Measurements from ENCODE around the gene CEP104. TPM values are rescaled to one million over a fixed set of nuclear protein-coding genes. Genes with fewer than 3 reads are reported as not detected.

Gene CEP104
- total RNA-seq, 1 donor from 2014 or later: 47.3 TPM

- TF ChIP-seq CTCF (IDR thresholded peaks at IDR 0.05; ENCODE audit: insufficient read depth, low read length, poor library complexity, severe bottlenecking): no peak
- no peaks in the 10 kb centered on the region for H3K27me3 ChIP-seq (ENCODE audit: control insufficient read depth, insufficient read depth, low read length)
- H3K36me3 ChIP-seq (ENCODE audit: control insufficient read depth, insufficient read depth, low read length): no peaks in the 10 kb centered on the region
- no peak overlapping the region for H3K4me3 ChIP-seq (ENCODE audit: low read depth, low read length)
- no peak for DNase-seq (ENCODE audit: low read depth)
These were observed 6.4 kb upstream of the CEP104 start for GRCh38 chr1:3863231-3863935.

GRCh38 chr1:3858231-3858981 is 1.4 kb upstream of the CEP104 start:
- DNase-seq (ENCODE audit: low read depth): no peak
- Histone ChIP-seq H3K36me3 (ENCODE audit: control insufficient read depth, insufficient read depth, low read length) (no peaks in the 10 kb centered on the region), H3K27me3 (ENCODE audit: control insufficient read depth, insufficient read depth, low read length) (no peaks in the 10 kb centered on the region), H3K4me3 (ENCODE audit: low read depth, low read length) (peak overlapping the region; percentile 89)
- TF ChIP-seq CTCF (IDR thresholded peaks at IDR 0.05; ENCODE audit: insufficient read depth, low read length, poor library complexity, severe bottlenecking): peak; percentile 44

GRCh38 chr1:3857791-3858129 is 749 bp upstream of the CEP104 start:
- Histone ChIP-seq H3K4me3 (ENCODE audit: low read depth, low read length) (peak overlapping the region; percentile 89), H3K27me3 (ENCODE audit: control insufficient read depth, insufficient read depth, low read length) (no peaks in the 10 kb centered on the region), H3K36me3 (ENCODE audit: control insufficient read depth, insufficient read depth, low read length) (no peaks in the 10 kb centered on the region)
- DNase-seq (ENCODE audit: low read depth): no peak
- TF ChIP-seq CTCF (IDR thresholded peaks at IDR 0.05; ENCODE audit: insufficient read depth, low read length, poor library complexity, severe bottlenecking): no peak

GRCh38 chr1:3852711-3853485 is 4.1 kb downstream of the CEP104 start:
- no peak for DNase-seq (ENCODE audit: low read depth)
- no peak overlapping the region for H3K4me3 ChIP-seq (ENCODE audit: low read depth, low read length)
- H3K36me3 ChIP-seq (ENCODE audit: control insufficient read depth, insufficient read depth, low read length): no peaks in the 10 kb centered on the region
- H3K27me3 ChIP-seq (ENCODE audit: control insufficient read depth, insufficient read depth, low read length): no peaks in the 10 kb centered on the region
- TF ChIP-seq CTCF (IDR thresholded peaks at IDR 0.05; ENCODE audit: insufficient read depth, low read length, poor library complexity, severe bottlenecking): no peak

- Histone ChIP-seq H3K4me3 (ENCODE audit: low read depth, low read length) (no peak overlapping the region), H3K36me3 (ENCODE audit: control insufficient read depth, insufficient read depth, low read length) (no peaks in the 10 kb centered on the region), H3K27me3 (ENCODE audit: control insufficient read depth, insufficient read depth, low read length) (no peaks in the 10 kb centered on the region)
- TF ChIP-seq CTCF (IDR thresholded peaks at IDR 0.05; ENCODE audit: insufficient read depth, low read length, poor library complexity, severe bottlenecking): no peak
- DNase-seq (ENCODE audit: low read depth): no peak
These were observed 4.9 kb downstream of the CEP104 start for GRCh38 chr1:3852091-3852490.
